IPS-NIHi7 (cell line): Measurements from ENCODE around the gene RGS6.

ENCODE experiments used
- DNase-seq: peaks from one replicate; pipeline ENCODE4 v3.0.0; 2012; ENCODE audit warnings: mixed read lengths; ENCODE audit errors: extremely low spot score

The RGS6 gene

DNA sequence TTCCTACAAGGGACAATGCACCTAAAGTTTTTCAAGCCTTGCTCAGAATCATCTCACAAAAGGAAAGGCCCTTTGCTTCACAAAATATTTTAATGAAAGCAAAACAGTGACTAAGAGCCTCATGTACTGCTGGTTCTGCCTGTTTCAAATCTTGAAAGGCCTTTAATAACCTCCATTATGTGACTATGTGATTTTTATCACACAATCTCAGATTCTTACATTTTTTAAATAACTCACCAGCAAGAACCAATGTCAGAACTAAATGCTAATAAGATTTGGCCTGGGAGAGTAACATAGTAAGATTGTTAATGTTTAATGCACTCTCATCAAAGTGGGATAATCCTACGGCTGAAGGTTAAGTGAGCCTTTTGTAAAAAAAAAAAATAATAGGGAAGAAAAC lies 378.9 kb downstream of the RGS6 start:
- DNase-seq: no peak

DNA sequence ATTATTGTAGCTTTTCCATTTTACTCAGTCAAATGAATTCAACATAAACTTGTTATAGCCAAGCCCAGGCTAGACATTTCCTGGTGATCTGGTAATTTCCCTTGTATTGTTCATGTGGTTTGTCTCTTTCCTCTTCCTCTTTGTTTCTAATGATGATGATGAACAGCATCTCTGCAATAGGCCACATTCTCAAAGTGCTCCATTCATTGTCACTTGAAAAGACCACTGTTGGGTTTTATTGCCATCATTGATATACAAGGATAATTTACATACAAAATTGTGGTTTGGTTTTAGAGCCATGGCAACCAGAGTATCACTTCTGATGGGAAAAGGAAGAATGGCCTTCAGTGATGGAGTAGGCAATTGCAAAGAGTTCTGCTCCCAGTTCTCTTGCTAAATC lies 379.3 kb downstream of the RGS6 start:
- no peak for DNase-seq

GRCh38 chr14:72314808-72315435 lies 382.7 kb downstream of the RGS6 start:
- no peak for DNase-seq

DNA sequence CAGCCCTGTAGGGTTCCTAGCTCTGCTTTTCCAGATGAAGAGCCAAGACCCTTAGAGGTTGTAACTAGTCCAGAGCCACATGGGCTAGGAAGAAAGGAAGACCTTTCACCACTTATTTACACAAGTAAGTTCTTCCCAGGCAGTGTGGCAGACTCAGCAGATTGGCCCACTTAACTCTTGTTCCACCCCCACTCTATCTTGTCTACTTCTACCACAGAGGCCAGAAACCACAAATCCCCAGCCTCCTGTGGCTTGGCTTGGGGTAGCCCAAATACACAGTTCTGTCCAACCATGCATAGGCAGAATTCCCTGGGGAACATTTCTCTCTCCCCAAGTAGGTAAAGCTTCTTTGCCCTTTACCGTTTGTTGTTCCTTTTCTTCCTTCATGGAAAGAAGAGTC lies 383.5 kb downstream of the RGS6 start:
- no peak for DNase-seq

DNA sequence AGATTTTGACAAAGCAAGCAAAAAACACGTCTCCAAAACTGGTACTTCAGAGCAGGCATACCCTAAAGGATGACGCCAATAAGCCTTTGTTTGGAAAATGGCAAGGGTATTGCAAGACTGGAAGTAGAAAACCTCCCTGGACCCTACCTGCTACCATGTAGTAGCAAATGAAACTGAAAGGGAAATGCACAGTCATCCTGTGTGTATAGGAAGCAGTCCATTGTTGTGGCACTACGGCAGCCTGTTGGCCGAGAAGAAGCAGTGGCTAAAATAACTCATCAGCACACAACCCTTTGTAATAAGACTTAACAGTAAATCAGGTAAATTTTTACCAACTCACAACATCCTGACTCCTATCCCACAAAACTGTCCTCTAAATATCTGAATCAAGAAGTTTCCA lies 386.4 kb downstream of the RGS6 start:
- DNase-seq: no peak

- no peak for DNase-seq
Observed at GRCh38 chr14:72332046-72332445, 399.8 kb downstream of the RGS6 start.

GRCh38 chr14:72332871-72333270 lies 400.6 kb downstream of the RGS6 start:
- no peak for DNase-seq

- DNase-seq: no peak
Observed at GRCh38 chr14:72333357-72333756, 401.1 kb downstream of the RGS6 start.

DNA sequence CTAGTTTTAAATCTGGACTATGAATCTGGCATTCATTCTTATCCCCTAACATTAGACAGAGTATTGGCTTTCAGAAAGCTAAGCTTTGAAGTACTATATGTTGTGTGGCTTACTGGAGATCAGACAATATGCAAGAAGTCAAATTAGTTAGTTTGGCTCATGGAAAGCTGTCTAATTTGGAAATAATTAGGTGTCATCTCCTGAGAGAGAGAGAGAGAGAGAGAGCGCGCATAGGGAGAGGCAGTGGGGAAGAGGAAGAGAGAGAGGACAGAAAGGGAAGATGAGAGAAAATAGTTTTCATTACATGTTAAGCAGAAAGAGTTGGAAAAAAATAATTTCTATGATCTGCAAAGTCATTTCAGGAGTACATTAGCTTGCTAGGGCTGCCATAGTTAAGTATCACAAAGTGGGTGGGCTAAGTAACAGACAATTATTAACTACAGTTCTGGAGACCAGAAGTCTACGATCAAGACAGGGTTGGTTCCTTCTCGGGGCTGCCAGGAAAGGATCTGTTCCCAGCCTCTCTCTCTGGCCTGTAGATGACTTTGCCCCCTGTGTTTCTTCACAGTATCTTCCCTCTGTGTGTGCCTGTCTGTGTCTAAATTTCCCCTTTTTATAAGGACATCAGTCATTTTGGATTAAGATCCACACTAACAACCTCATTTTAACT lies 404.2 kb downstream of the RGS6 start:
- no peak for DNase-seq

DNA sequence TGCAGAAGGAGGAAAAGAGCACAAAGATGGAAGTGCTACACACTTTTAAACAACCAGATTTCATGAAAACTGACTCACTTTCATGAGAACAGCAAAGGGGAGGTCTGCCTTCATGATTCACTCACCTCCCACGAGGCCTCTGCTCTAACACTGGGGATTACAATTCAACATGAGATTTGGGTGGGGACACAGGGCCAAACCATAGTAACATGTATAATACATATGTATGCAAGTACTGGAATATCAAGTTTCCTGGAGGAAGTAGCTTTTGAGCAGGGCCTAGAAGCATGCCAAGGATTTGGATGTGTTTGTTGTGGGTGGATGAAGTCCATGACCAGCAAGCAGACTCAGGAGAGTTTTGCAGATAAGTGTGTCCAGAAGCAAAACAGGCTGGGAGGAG lies 409.0 kb downstream of the RGS6 start:
- DNase-seq: no peak

DNA sequence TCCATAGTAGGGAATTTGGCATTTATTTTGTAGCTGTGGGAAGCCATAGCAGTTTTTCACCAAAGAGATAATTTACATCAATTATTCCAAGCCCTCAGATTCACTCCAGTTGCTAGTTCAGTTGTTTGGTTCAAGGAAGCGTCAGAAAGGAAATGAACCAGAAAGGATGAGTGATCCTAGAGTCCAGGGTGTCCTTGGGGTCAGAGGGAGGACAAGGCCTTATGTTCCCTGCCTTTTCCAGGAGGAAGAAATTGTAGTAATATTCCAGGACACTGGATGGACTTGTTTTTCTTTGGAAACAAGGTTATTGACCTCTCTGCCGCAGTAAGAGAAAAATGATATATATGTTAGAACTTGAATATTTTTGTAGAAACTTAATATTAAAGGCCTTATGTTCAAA lies 409.5 kb downstream of the RGS6 start:
- no peak for DNase-seq

GRCh38 chr14:72347118-72347517 lies 414.9 kb downstream of the RGS6 start:
- DNase-seq: no peak

DNA sequence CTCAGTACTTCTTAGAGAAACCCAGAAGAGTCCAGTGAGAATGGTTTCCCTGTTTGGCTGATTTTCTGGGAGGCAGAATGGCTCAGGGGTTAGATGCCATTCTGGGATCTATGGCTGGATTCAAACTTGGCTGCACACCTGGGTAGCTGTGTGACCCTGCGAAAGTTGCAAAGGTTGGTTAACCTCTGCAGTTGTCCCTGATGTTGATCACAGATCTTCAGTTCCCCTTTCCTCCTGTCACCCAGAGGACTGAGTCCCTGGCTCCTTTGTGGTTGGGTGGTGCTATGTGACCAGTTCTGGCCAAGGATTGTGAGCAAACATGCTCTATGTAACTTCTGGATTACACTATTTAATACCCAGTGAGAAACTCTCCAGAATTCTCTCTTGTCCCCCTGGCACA lies 418.0 kb downstream of the RGS6 start:
- DNase-seq: no peak

DNA sequence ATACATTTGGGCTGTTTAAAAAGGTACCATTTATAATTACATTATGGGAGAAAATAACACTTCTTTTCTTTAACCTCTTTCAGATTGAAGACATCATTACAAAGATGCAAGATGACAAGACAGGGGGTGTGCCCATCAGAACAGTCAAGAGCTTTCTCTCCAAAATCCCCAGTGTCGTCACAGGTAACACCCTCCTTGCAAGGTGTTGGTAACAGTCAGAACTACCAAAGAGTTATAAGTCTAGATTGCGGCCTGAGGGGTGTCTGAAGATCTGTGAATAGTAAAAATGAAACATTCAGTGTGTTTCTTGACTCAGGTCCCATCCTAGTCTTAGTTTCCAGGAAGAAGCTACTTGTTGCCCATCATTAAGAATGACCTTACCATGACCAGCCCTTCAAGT lies 419.8 kb downstream of the RGS6 start:
- DNase-seq: no peak

GRCh38 chr14:72366619-72367018 lies 434.4 kb downstream of the RGS6 start:
- DNase-seq: no peak

DNA sequence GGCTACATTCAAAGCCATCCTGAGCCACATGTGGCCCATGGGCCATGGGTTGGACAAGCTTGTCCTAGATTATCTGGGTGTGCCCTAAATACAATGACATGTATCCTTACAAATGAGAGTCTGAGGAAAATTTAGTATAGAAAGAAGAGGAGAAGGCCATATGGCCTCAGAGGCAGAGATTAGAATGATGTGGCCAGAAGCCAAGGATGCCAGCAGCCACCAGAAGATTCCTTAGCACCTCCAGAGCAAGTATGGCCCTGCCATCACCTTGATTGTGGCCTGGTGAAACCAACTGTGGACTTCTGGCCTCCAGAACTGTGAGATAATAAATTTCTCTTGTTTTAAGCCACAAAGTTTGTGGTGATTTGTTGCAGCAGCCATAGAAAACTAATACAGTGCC lies 436.9 kb downstream of the RGS6 start:
- no peak for DNase-seq

- DNase-seq: no peak
Observed at GRCh38 chr14:72377016-72377415, 444.8 kb downstream of the RGS6 start.

GRCh38 chr14:72380456-72380855 lies 448.2 kb downstream of the RGS6 start:
- DNase-seq: no peak

DNA sequence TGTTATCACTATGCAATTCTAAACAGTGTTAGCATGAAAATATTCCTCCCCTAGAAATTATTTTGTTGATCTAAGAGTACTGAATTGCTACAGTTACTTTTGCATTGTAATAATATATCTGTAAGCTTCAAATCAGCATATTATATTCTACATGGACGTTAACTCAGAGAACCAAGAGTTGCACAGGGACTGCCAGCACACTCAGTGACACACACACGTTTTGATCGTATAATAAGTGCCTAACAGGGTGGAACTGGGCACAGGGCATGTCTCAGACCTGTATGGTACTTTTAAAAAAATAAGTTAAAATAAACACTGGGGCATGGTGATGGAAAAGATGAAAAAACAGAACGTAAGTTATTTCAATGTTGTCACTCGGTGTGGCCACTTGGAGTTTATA lies 451.6 kb downstream of the RGS6 start:
- no peak for DNase-seq

GRCh38 chr14:72387726-72388125 lies 455.5 kb downstream of the RGS6 start:
- DNase-seq: no peak

- DNase-seq: no peak
Observed at GRCh38 chr14:72389200-72389599, 457.0 kb downstream of the RGS6 start.

- no peak for DNase-seq
Observed at GRCh38 chr14:72401101-72401625, 468.9 kb downstream of the RGS6 start.

GRCh38 chr14:72401632-72402376 lies 469.6 kb downstream of the RGS6 start:
- no peak for DNase-seq
